NOMO-1 treated with dmso at 0.1 percent for 144 hours (cell line): ENCODE data around the gene CNTFR.
"Not testable (repeated sequence)": the region's sequence is repeated elsewhere in the genome, so short reads cannot be mapped to it uniquely, and the experiment has no call there.

Experiments
- DNase-seq: peaks from one replicate; lab custom pipeline; 2025; ENCODE audit not compliant: unreplicated experiment; lab: John Stamatoyannopoulos, UW

CNTFR gene, protein sequence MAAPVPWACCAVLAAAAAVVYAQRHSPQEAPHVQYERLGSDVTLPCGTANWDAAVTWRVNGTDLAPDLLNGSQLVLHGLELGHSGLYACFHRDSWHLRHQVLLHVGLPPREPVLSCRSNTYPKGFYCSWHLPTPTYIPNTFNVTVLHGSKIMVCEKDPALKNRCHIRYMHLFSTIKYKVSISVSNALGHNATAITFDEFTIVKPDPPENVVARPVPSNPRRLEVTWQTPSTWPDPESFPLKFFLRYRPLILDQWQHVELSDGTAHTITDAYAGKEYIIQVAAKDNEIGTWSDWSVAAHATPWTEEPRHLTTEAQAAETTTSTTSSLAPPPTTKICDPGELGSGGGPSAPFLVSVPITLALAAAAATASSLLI

DNA sequence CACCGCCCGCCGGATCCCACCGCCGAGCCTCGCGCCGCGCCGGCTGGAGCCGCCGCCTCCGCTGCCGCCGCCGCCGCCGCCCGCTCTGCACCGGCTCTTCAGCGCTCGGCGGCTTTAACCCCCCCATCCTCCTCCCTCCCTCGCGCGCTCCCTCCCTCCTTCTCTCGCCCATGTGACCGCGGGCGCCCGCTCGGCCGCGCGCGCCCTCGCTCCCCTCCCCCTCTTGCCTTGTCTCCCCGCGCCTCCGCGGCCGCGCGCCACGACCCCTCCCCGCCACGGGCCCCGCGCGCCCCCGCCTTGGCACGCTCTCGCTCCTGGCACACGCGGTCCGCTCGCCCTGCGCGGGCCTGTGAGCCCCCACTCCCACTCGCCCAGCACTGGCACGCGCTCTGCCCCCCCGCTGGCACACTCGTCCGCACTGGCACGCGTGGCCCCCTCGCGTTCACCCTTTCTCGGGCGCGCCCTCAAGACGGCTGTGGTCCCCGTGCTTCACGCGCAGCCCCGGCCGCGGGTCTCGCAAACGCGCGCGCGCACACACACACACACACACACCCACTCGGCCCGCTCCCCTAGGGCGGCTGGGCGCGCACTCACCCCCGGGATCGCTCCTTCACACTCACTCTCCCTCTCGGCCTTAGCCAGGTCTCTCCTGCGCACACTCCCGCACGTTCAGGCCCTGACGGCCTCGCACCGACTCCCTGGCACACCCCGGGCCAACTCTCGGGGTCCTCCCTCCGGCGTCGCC lies at the start of gene CNTFR:
Gene CNTFR, minus strand, starts transcription at position 89 of the 745 bp plus-strand sequence. CDS start 20,743 bp downstream, outside the sequence.
- no peak for DNase-seq

DNA sequence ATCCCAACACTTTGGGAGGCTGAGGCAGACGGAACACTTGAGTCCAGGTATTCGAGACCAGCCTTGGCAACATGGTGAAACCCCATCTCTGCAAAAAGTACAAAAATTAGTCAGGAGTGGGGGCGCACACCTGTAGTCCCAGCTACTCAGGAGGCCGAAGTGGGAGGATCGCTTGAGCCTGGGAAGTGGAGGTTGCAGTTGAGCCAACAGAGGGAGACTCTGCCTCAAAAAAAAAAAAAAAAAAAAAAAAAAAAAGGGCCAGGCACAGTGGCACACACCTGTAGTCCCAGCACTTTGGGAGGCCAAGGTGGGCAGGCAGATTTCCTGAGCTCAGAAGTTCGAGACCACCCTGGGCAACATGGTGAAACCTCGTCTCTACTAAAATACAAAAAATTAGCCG lies 49.8 kb upstream of the CNTFR start:
- not testable (repeated sequence) for DNase-seq

DNA sequence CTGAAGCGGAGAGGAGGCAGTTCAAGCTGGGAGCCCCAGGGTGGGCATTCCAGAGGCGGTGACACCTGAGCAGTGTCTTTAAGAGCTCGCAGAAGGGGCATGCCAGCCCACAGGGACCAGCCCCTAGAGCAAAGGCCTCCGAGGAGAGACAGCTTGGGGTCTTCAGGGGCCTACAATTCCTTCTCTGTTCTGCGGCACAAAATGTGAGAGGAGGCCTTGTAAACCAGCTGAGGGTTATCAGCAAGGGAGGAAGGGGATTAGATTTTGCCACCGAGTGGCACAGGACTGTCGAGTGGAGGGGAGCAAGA lies 48.6 kb upstream of the CNTFR start:
- no peak for DNase-seq

DNA sequence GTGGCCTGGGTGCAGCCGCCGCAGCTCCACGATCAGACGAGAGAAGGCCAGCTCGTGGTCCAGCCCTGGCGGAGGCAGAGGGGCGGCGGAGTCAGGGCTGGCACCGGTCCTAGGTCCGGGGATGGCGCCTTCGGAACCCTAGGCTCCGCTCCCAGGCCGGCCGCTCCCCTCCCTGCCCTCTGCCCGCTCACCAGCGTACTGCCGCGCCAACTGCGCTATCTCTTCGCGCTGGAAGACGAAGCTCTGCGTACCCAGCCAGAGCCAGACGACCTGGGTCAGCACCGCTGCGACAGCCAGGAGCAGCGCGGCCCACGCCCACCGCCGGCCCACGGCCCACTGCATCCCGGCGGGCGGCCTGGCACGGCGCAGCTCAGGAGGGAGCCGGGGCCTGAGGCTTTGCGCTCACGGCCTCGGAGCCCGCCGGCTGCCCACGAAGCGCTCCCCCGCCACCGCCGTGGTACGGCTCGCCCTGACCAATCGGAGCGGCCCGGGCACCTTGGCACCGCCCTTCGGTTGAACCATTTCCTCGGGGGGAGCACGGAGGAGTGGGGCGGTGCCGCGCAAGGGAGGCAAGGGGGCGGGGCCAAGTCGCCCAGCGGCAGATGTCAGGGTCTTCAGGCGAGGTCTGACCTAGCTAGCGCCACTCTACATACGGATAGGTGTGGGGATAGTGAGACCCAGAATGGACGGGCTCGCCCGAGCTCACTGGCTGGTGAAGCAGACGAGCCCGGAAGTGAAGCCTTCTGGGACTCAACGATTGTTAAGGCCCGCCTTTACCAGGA lies 48.0 kb upstream of the CNTFR start, which contains the start of gene SIGMAR1:
Gene SIGMAR1, minus strand, starts transcription at position 432 of the 782 bp plus-strand sequence. Its CDS starts 90 bp downstream, at position 342.
- peak; percentile 95 for DNase-seq

DNA sequence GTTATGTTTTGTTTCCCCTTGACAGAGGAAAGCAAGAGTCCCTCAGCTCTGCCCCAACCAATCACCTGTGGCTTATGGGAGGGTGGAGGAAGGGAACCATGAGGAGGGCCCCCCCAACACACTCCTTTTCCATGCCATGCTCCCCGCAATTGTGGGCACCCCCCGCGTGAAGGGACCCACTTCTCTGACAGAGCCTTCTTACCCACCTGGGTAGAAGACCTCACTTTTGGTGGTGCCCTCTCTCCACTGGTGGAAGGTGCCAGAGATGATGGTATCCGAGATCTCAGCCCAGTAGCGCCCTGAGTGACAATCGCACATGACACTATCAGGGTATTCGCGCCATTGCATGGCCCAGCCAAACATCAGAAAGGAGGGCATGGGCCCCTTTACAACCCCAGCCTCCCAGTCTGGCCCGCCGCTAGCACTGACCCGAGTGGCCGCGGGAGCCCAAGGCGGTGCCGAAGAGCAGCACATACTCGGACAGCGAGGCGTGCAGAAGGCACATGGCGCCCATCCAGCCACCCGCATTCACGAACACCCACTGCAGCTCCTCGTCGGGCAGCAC lies 47.3 kb upstream of the CNTFR start:
- DNase-seq = no peak

DNA sequence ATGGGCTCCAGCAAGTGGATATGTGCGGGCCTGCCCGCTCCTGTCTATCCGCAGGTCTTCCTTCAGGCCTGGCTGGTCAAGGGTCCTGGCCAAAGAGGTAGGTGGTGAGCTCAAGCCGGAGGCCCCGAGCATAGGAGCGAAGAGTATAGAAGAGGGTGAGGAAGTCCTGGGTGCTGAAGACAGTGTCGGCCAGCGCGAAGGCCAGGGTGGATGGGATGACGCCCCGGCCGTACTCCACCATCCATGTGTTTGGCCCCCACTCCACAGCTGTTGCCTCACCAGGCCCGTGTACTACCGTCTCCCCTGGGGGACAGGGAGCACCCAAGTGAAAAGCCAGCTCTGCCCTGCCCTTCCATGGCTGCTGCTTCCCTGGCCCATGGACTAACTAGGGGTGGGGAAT lies 46.0 kb upstream of the CNTFR start:
- DNase-seq = no peak

DNA sequence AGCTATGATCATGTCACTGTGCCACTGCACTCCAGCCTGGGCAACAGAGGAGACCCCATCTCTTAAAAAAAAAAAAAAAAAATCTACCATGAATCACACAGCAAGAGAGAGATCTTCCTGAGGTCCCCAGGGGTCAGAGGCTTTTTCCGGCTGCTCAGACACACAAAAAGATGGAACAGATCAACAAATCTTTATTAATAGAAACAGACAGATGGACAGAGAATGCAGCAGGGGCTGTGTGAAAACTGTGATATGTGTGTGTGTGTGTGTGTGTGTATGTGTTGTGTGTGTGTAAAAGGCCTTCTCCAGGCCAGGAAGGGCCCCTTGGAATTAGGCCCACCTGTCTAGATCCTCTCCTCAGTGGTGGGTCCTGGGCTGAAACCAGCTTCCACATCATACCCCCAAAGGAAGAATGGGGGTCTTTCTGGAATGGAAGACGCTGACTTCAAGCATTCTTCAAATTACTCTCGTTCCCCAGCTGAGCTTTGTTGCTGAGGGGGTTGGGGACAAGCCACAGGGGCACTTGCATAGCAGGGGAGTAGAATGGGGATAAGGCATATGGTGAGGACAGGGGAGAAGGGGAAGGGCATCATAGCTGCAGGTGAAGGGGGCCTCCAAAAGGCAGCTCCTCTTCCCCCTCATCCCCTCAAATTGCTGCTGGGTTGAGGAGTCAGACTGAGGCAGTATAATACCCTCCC lies 45.2 kb upstream of the CNTFR start:
- DNase-seq = no peak

DNA sequence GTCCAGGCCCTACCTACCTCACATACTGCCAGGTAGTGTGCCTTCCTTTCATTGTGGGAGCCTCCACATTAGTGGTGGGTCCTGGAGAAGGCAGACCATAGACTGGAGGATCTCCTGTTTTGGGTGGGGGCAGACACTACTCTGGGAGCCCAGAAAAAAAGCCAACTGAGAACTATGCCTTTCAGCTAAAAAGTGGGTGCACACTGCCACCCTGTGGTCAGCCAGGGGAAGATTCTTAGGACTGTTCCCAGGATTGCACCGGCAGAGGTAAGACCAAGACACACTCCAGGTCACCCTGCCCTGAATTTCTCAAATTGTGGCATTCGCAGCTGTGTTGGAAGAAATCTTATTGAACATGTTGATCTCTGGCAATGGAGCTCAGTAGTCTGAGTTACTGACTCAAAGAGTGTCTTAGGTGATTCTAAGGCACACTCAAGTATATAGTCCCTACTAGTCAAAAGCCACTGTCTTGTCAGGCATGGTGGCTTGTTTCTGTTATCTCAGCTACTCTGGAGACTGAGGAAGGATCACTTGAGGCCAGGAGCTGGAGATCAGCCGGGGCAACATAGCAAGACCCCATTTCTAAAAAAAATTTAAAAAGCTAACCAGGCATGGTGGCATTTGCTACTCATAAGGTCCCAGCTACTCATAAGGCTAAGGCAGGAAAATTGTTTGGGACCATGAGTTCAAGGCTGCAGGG lies 44.5 kb upstream of the CNTFR start:
- DNase-seq = peak; percentile 53

DNA sequence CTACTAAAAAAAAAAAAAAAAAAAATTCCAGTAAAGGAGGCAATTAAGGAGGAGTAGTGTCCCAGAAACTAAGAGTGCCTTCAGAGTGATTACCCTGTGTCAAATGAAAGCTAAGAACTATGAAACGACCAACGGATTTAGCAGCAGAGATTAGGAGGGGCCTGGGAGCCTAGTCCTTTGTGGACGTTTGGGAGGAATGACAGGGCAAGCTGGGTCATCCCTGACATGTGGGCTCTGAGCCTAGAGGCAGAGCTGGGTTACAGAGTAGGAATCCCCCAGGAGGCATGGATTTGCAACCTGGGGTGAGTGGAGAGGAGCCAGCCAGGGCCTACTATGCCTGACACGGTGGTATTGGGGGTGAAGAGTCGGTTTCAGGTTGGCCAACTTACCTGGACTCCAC lies 43.6 kb upstream of the CNTFR start:
- no peak for DNase-seq

DNA sequence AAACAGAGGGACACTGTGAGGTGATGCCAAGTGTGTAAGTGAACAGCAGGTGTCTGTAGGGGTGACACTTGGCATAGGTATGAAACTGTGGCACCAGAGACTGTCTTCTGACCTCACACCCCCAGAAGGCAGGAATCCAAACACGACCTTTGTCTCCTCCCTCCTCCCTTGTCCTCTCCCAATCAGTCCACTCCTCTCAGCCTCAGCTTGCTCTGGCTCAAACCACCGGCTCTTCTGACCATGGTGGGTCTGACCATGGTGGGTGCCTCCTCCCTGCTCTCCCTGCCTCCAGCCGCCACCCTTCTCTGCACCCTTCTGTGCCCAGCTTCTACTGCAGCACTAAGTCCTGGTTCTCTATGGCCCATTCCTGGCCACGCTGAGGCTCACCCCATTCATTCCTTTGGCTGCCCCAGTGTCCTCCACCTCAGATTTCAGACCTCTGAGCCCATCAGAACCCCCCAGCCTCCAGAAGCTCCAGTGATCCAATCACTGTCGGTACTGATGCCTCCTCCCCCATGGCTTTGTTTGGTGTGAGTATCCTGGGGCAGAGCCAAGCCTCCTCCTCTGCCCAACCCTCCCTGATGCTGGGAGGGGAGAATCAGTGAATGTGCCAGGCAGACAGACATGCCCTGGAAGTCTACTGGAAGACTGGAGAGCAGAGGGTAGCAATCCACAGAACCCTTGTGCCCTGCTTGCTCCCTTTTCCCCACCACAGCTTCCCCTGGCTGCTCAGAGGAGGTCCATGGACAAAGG lies 41.1 kb upstream of the CNTFR start:
- DNase-seq = no peak

DNA sequence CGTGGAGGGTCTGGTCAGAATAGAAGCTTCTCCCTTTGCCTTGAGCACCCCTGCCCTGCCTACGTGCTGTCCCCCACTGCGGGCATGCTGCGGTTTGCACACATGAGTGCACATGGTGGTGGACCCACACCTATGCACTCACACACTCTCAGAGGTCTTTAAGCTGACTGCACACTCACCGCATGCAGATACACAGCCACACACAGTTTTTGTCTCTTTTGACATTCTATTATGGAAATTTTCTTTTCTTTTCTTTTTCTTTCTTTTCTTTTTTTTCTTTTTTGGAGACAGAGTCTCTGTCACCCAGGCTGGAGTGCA lies 39.9 kb upstream of the CNTFR start:
- no peak for DNase-seq

DNA sequence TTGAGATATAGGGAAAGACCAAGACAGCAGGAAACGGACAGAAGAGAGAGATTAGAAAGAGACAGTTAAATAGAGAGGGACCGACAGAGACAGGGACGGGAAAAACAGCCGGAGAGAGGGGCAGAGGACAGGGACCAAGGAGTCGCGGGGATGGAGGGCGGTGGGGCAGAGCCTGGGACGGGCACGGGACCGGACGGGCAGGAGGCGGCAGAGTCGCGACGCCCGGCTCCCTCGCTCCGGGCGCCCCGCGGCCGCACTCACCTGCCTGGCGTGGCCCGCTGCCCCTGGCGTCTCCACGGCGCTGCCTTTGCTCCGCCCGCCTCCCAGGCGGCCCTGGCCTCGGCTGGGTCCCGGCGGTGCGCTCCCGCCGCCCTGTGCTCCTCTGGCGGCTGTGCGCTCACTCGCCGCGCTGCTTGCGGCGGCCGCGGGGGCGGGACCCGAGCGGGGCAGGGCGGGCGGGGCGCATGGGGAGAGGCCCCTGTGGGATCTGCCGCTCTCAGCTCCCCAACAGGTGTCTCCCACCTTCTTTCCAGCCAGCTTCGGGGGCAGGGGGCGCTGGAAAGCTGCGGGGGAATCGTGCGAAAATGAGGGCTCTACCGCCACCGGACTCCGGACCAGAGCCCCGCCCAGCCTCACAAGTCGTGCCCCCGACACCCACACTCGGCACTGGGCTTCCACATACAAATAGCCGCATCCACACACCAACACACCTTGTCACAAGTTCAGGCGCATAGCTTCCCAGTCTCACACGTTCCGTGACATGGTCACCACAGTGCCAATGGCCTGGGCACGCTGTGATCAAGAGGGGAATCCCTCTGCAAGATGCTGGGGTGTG lies 39.3 kb upstream of the CNTFR start, which contains the start of gene ARID3C:
Gene ARID3C, minus strand, starts transcription at position 411 of the 835 bp plus-strand sequence. CDS start 1,052 bp downstream, outside the sequence.
- DNase-seq = no peak

DNA sequence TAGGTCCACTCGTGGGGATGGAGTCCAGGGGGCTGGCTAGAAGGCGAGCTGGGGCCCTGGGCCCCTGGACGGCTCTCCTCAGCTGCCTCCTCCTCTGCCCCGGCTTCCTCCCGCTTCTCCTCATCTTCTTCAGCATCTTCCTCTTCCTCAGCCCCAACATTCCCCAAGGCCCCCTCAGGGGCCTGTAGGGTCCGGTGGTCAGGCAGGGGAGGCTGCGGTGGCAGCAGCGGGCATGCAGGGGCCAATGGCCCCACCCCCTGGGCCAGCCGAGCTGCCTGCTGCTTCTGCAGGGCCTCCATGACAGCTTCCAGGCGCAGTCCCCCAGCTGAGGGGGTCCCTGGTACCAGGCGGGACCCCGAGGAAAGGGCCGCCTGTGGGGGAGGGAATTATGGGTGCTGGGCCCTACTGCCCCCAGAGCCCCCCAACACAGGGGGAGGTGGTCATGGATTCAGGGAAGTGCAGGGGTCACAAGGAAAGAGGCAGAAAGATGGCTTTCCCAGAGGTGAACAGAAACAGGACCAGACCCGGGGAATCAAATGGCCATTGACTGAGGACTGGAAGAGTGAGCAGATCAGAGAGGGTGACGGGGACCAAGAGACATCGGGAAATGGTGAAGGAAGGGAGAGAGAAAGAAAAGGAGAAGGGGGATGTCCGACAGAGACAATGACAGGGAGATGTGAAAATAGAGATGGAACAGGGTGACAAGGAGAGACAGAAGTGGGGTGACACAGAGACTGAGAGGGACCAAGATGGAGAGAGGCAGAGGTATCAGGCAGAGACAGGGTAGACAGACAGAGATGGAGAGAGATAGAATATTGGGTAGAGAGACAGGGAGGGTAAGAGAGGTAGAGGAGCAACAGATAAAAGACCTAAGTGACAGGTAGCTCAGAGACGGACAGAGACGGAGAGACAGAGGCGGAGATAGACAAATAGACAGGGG lies 38.5 kb upstream of the CNTFR start:
- DNase-seq = no peak

DNA sequence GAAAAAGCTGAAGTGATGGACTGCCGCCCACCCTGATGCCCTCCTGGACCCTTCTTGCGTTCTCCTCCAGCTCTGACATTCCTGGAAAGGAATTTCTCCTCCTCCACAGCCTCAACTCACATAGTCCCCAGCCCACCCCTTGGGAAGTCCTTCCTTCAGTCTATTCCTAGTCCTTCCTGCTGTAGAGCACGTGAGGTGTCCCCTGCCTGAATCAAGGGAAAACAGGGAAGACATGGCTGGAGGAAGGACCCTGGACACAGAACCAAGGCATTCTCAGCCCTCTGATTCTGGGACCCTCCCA lies 35.6 kb upstream of the CNTFR start:
- DNase-seq = no peak

DNA sequence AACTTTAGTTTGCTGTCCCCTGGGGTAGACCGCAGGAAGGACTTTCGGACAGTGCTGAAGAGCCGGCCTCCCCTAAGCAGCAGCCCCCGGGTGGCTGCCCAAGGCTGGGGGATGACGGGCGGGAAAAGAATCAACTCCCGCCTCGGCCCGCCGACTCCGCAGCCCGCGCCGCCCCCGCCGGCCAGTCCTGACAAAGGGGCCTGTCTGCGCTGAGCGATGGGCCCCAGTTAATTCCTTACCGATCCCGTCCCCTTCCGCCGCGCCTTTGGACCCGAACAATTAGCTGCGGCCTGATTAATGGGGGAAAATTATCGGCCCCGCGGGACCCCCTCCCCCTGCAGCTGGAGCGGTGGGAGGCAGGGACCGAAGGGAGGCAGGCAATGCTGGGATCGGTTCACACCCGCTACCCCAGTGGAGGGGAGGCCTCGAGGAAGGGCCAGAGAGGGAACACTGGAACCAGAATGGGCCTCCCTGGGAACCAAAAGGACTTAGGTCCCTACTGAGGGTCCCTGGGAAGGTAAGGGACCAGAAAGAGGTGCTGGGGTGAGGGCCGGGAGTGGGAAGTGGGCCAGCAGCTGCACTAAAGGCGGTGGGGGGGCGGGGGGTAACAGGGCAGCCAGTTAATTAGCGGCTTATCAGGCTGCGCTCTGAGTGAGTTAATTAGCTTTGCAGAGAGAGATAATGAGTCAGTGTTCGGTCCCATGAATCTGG lies 35.1 kb upstream of the CNTFR start:
- no peak for DNase-seq

DNA sequence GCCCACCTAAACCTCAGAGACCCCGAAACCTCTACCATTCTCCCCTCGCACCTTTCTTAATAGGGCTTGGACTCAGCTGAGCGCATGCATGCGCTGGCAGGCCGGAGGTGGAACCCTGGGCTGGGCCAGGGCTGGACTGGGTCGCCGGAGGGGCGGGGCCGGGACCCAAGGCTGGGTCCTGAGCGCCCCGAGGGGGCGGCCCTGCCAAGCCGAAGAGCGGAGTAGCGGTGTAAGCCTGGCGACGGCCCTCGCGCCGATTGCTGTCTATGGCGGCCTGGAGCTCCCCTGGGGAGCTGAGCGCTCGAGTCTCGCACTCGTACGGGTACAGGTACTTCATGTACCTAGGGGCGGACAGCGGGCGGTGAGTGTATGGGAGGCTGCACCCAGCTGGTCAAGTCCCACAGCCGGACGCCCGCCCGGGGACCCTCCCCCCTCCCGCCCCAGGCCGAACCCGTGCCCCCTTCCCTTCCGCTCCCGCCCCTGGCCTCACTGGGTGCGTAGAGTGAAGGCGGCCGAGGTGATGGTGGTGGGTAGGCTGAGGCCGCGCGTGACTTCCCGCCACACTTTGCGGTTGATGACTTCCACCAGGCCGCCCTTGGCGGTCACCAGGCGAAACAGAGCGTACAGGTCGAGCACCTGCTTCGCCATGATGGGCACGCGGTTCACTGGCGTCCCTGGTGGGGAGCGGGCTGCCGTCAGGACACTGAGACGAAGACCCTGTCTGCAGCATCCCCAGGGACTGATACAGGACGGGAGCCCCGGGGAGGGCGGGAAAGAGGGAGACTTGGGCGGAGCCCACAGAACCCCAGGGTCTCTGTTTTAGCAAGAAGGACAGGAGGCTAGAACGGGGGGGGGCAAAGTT lies 34.1 kb upstream of the CNTFR start:
- DNase-seq = no peak
